HG03354 (cell line): Measurements from ENCODE around the gene GRK2.

ENCODE experiments used
- ATAC-seq: cut with Tn5 transposase; IDR thresholded peaks from one replicate; pipeline ENCODE4 v1.9.1; 2021; ENCODE audit warnings: mild to moderate bottlenecking; ENCODE audit not compliant: unreplicated experiment, poor library complexity, severe bottlenecking

Gene GRK2

DNA sequence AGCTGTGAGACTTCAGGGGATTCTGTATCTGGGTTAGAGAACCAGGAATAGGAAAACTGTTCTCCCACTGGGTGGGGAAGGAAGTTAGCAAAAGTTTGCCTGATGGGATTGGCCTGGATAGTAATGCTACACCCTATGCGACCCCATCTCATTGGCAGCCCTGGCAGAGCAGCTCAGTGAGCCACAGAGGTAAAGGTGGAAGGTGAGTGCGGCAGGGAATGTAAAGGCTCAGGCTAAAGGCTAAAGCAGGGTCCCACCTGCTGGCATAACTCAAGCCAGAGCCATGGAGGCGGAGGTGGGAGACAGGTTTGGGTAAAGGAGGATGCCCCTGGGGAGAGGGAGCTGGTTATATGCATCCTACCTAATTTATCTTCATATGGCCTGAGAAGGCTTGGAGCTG lies 55.8 kb downstream of the GRK2 start:
- no peak for ATAC-seq

DNA sequence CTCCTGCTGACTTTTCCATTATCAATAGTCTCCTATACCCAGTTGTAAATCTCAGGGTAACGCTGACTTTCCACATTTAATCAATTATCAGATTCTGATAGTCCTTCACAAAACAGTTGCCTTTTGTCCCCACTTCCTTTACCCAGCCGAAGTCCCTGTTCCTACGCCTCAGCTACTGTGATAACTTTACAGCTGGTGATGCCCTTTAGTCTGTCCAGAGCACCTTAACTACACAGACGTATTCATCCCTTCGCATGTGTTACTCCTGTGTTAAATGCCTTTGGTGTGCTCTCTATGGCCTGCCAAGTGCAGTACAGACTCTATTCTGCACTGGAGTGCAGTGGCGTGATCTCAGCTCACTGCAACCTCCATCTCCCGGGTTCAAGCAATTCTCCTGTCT lies 57.3 kb downstream of the GRK2 start:
- no peak for ATAC-seq

DNA sequence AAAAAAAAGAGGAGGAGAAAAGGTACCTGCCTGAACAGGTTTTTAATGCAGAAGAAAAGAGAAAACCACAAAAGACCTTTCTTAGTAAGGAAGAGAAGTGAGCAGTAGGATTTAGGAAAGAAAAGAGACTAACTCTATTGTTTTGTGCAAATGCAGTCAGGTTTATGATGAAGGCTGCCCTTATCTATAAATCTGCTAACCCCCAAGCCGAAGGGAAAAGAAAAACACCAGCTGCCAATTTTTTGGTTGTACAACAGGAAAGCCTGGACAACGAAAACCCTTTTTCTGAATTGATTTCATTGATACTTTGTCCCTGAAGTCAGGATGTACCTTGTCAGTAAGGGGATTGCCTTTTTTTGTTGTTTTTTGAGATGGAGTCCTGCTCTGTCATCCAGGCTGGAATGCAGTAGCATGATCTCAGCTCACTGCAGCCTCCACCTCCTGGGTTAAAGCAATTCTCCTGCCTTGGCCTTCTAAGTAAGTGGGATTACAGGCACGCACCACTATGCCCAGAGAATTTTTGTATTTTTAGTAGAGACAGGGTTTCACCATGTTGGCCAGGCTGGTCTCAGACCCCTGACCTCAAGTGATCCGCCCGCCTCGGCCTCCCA lies 65.9 kb downstream of the GRK2 start:
- no peak for ATAC-seq
